GM10847 (cell line): ENCODE results near the gene ACTR5.

Experiments used
- POLR2A ChIP-seq: IDR thresholded peaks from 2 replicates; pipeline ENCODE4 v1.6.1; 2011; ENCODE audit not compliant: insufficient read length; ENCODE audit errors: extremely low read depth

Gene ACTR5

DNA sequence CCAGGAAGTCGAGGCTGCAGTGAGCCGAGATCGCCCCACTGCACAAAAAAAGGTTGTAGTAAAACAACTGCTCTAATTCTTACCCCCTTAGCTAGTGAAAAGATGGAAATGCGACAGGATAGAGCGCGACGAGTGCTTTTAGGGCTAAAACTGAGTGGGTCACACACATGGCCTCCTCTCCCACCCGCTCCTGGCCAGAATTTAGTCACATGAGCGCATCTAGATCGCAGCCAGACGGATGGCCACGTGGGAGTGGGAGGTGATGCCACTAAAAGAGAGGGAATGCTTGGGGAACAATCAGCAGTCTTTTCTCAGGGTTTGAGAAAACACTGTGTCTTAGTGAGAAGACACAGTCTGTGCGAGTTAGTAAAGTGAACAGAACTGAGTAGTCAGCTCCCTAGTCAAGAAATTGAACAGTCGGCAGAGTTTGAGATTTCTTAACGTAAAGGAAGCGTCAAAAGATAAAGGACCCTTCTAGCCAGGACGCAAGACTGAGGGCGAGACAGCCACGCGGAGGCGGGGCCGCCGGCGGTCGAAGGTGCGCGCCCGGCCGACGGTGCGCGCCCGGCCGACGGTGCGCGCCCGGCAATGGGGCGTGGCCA is 664 bp upstream of the ACTR5 start:
- no peak for TF ChIP-seq POLR2A

DNA sequence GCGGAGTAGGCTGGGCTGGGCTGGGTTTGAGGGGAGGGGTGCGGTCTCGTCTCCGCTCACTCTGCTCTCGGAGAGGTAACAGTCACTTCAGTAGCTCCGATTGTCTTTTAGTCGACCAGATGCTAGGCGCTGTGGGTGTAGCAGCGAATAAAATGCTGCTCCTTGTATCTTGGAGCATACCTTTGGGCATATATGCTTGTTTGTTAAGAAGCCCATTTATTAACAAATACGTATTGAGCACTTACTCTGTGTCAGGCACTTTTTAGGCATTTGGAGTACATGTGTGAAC is 545 bp downstream of the ACTR5 start:
- no peak for TF ChIP-seq POLR2A

DNA sequence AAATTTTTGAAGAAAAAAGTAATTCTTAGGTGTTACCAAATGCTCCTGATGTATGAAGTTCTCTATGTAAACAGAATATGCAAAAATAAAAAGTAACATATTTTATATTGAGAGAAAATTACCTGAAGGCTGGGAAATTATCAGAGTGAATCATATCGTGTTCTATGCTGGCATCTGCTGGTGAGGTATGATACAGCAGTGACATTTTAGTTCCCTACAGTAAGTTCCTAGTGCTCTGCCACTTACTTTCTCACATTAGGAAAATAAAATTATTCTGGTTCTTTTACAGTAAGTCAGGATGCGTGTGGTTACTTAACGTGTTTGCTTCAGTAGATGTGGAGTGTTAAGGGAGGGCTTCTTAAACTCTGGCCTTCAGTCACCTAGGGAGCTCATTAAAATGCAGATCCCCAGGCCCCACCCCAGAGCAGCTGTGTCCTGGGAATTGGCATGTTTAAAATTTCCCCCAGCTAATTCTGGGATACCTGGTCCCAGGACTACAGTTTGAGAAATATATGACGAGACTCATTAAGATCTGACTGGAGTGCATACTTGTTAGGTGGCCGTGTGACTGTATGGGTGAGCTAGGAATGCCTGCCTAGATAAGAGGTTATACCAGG is 3.2 kb downstream of the ACTR5 start:
- no peak for TF ChIP-seq POLR2A

DNA sequence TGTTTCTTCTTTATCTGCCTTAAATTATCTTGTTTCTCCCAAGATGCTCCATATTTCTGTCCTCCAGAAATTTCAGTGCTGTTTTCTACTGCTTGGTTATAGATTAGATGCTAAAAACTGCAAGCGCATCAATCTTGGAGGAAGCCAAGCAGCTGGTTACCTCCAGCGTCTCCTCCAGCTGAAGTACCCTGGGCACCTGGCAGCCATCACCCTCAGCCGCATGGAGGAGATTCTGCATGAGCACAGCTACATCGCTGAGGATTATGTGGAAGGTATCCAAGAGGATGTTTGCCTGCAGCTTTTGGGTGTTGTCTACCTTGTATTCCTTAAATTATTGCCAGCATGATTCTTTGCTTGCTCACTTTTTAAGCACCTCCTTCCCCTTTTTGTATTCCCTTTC is 3.8 kb downstream of the ACTR5 start:
- TF ChIP-seq POLR2A = no peak

DNA sequence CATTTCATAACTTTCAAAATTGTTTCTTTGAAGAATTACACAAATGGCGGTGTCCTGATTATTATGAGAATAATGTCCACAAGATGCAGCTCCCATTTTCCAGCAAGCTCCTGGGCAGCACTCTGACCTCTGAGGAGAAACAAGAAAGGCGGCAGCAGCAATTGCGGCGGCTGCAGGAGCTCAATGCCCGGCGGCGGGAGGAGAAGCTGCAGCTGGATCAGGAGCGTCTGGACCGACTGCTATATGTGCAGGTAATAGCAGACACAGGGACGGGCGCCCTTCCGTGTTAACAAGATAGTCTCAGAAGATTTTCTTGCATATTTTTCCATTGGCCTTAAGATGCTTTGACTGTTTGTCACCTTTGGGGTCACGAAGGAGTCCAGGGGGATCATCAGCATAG is 6.7 kb downstream of the ACTR5 start:
- TF ChIP-seq POLR2A = no peak

DNA sequence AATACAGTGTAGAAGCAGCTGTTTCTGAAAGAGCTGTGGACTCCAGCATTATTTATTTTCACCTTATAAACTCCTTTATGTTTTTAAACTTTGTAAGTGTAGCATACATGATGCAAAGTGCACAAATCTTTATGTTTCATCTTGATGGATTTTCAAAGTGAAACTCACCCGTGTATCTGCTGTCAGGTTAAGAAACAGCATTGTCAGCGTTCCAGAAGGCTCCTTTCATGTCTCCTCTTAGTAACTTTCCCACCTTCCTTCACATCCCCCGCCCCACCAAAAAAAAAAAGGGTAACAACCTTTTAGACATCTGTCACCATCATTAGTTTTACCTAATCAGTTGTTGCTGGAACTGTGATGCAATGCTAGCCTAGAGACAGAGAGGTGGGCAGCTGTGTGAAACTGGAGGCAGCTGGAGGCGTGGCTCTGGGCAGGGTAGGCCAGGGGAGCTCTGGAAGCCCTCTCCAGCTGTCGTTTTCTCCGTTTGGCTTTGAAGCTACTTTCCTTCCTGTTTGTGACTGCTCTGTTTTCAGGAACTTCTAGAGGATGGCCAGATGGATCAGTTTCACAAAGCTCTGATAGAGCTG is 7.2 kb downstream of the ACTR5 start:
- TF ChIP-seq POLR2A = no peak

DNA sequence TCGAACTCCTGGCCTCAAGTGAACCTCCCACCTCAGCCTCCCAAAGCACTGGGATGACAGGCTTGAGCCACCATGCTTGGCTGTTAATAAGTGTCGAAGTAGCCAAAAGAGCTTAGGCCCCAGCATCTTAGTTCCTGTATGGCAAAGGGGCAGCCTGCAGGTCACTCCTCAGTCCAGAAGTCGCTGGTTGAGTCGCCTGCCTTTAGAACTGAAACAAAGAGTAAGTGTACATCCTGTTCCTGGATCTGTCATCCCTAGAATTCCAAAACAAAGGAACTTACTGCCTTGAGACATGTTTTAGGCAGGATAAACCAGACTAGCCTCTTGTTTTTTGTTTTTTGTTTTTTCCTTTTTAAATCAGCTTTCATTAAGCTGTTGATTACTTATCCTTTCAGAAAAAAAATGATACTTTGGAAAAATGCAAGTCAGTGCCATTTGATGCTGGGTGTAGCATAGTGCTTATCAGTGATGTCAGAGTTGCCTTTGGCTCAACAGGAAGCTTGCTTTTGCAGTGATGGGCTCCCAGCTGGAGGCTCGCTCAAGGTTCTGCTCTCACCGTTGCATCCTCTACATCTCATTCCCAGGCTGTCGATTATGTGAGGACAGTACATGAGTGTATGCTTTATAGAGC is 9.0 kb downstream of the ACTR5 start:
- TF ChIP-seq POLR2A = no peak

DNA sequence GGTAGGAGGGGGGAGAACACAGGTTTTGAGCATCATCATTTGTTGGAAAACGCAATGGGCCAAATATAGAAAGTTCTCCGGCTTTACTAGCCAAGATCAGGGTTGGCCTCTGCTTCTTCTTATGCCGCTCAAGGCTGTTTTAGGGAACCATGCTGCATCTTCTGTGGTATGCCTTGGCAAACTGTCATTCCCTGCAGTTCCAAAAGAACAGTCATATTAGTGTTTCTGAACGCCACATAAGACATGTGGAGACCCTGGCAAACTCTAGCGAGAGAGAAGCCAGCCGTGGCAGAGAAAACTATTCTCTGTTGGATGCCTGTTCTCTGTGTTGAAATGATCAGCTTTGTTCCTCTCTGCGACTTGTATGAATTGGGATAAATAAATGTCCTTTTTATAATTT is 10.8 kb downstream of the ACTR5 start:
- TF ChIP-seq POLR2A = no peak

DNA sequence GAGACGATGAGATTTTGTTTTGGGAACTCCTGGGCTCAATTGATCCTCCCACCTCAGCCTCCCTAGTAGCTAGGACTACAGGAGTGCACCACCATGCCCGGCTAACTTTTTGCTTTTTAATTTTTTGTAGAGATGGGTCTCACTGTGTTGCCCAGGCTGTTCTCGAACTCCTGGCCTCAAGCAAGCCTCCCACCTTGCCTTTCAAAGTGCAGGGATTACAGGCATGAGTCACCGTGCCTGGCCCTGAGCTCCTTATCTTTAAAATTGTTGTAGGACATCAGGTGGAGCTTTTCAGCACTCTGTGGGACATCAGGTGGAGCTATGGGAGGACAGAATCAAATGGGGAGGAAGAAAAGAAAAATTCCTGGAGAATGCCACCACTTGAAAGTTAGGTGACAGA is 12.7 kb downstream of the ACTR5 start:
- no peak for TF ChIP-seq POLR2A

DNA sequence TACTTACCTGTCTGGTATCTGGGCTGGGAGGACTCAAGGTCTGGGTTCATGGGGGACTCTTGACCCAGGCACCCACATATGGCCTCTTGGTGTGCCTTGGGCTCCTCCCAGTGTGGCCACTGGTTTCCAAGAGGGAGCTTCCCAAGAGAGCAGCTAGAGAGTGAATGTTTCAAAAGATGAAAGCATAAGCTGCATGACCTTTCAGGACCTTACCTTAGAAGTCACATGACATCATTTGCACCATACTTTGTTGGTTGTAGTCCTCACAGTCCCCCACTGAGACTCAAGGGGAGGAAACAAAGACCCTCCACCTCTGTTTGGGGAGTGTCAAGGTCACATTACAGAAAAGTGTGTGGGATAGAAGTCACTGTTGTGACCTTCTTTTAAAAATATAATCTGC is 13.9 kb downstream of the ACTR5 start:
- TF ChIP-seq POLR2A = no peak

DNA sequence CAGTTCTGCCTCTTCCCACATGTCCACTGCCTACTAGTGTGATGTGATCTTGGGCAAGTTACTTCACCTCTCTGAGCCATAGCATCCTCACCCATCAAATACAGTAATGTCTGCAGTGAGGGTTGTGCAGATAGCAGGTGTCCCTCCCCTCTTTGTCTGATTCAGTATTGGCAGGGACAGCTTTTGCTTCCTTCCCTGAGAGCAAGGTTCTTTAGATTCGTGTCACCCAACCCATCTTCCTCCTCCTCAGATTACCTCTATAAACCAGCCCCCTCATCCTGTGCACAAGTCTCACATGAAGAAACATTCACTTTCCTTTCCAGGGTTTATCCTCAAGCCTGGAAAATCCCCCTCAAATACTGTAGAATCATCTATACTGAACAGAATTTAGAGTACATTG is 15.4 kb downstream of the ACTR5 start:
- no peak for TF ChIP-seq POLR2A

DNA sequence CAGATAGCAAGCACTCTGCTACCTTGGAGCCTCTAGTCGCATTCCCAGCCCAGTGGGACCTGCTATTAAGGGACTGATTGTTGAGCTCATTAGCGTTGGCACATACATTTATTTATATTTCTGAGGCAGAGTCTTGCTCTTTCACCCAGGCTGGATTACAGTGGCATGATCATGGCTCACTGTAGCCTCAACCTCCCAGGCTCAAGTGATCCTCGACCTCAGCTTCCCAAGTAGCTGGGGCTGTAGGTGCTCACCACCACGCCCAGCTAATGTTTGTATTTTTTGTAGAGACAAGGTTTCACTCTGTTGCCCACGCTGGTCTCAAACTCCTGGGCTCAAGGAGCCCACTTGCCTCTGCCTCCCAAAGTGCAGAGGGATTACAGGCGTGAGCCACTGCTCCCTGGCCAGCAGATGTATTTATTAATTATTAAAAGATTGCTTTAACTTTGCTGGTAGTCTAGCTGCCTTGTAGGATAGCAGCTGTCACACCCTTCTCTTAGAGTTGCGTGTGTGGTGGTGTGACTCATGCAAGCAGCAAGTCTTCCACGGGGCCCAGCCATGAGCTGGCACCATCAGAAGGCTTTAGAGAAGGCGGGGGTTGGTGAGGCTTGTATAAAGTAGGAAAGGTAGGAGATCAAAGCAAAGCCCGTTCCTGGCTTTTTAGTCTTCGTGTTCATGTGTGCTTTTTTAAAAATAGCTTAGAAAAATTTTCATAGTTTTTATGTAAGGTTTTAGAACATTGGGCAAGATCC is 16.5 kb downstream of the ACTR5 start:
- TF ChIP-seq POLR2A = no peak

DNA sequence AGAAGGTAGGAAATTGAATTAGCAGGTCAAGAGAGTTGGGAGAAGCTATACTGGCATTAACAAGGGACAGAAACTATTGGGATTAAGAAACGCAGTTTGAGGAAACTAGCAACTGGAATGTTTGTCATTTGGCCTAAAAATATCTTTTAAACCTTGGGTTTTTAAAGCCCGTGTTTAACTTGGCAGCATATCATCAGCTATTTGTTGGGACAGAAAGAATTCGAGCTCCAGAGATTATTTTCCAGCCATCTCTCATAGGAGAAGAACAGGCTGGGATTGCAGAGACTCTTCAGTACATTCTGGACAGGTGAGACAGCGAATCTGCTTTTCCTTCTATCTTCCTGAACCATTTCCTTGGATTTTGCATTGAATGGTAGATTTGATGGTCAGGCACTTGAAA is 17.8 kb downstream of the ACTR5 start:
- TF ChIP-seq POLR2A = no peak

DNA sequence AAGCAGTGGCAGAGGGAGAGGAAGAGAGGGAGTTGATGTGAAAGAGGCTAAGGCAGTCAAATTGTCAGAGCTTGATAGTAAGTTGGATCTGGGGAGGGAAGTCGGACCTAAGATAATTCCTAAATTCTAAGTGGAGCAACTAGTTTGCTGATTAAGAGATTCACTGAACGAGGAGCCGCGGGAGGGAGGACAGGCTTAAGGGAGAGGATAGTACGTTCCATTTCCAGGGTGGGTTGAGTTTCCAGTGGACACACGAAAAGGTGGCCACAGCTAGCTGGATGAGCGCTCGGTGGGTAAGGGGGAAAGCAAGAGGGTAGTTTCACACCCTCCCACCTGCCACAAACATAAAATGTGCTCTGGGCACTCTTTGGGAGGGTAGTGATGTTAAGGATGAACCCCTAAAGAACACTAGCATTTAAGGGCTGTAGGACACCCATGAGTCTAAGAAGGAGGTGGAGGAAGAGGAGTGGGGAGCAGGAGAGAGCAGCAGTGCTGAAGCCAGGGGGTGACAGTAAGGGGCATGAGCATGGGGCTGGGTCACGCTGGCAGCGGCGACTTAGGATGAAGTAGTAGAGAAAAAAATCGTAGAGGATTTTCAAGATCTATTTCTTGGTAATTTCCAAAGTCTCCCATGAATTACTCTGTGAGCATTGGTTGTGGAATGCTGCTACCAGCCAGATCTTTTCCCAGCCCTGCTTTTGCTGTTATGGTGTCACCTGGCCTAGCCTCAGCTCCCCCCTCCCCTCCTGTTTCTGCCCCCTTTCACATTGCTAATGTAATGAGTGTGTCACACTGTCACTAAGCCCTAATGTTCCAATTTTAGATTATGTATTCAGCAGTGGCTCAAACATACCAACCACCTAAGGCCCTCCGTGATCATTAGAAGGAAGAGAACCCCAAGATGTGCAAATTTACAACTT is 21.4 kb downstream of the ACTR5 start:
- TF ChIP-seq POLR2A = no peak

DNA sequence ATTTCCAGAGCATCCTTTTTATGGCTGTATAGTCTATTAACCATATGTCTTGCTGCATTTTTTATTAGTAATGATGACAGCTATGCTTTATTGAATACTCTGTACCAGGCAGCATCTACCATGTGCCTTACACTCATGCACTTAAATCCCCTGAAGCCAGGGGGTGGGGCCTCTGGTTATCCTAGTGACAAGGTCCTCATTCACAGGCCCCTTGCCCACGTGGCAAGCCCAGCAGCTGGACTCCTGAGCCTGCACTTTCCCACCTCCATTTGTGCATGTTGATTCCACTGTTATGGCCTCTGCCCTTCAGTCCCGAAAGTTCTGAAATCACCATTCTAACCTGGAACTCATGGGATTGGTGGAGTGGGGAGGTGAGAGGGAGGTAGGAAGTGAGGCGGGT is 22.3 kb downstream of the ACTR5 start:
- no peak for TF ChIP-seq POLR2A
